ENCODE results near the gene NTSR1.

GRCh38 chr20:62738025-62738881, 29.6 kb downstream of the NTSR1 start:
- TF ChIP-seq CTCF (conservative IDR thresholded peaks at IDR 0.05 in 1 of 2, IDR thresholded peaks at IDR 0.05 in 1 of 2; ENCODE audit: extremely low read depth in 1 of 2, insufficient read depth in 1 of 2, low read depth in 1 of 2, low read length in 2 of 2) (no peak), EZH2 (IDR thresholded peaks at IDR 0.05; ENCODE audit: borderline replicate concordance, low read length) (no peak)

Measured in mammary epithelial cell (primary cell).